Measurements from ENCODE around the gene HYCC2. TPM values are rescaled to one million over a fixed set of nuclear protein-coding genes. Genes with fewer than 3 reads are reported as not detected.

The HYCC2 gene
- total RNA-seq, 1 experiment from 2014 or later: 13.3 TPM

DNA sequence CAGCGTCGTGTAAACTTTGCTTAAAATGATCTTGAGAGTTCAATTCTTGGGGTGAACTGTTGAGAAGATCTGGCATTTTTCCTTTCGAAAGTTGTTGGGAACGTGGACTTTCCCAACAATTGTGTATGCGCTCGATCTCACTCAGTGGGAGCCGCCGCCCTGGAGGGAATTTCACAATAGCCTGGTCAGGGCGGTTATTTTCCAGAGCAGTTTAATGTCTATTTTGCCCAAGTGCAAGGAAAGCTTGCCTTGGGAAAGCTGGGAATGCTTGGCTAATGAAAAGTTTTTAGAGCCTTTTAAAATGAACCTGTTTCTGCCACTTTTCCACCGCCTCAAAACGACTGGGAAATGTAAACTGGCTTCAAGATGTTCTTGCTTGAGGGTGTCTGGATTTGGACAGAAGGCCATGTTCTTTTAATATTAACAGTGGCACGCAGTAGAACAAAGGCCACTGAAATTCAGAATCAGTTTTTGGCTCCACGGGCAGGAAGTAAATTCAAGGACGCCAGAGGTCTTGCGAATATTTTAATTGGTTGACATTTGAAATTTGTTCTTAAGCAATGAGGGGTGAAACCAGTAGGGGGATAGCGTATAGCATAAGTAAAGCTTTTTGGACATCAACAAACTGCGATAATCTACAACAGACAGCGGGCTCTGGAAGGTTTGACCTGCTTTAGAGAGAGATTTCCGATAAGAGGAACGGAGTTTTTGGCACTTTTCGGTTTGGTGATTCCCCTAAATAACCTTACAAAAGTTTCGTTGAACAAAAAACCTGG lies 45.7 kb upstream of the HYCC2 start:
- peak overlapping the region; percentile 29 for H3K18ac ChIP-seq (ENCODE audit: insufficient read length, low read depth, low read length)
- H2BK15ac ChIP-seq (ENCODE audit: low read depth, low read length): no peak overlapping the region
- peak overlapping the region; percentile 22; the same call in 1 of the 2 replicates for H3K14ac ChIP-seq (ENCODE audit: insufficient read depth, low read length)
- no peaks in the 10 kb centered on the region for H4K20me1 ChIP-seq (ENCODE audit: control insufficient read depth, insufficient read depth, insufficient read length)
- no peaks in the 10 kb centered on the region for H3K27me3 Mint-ChIP-seq (ENCODE audit: low read depth)
- H3K4me1 ChIP-seq (ENCODE audit: insufficient read depth, low read length): no peaks in the 10 kb centered on the region
- H3K4me3 Mint-ChIP-seq: peak overlapping the region; percentile 73 to 74
- H4K5ac ChIP-seq (ENCODE audit: insufficient read length, low read depth, low read length): no peak overlapping the region
- peak overlapping the region; percentile 34 for H3K4me2 ChIP-seq (ENCODE audit: insufficient read depth, insufficient read length, low read length)
- no peak overlapping the region for H2BK12ac ChIP-seq (ENCODE audit: insufficient read length, low read depth, low read length)
- H3T11ph ChIP-seq (ENCODE audit: low read length): no peak overlapping the region
- H3K9ac ChIP-seq (ENCODE audit: extremely low read depth, insufficient read length, low read length): no peak overlapping the region
- H3K23ac ChIP-seq (ENCODE audit: insufficient read length, low read depth, low read length): no peak overlapping the region
- H4K91ac ChIP-seq (ENCODE audit: insufficient read length, low read depth, low read length): no peak overlapping the region
- no peak overlapping the region for H3K27ac ChIP-seq (ENCODE audit: insufficient read length, low read depth, low read length)
- no peak overlapping the region for H2BK120ac ChIP-seq (ENCODE audit: low read depth, low read length, poor library complexity, severe bottlenecking)
- H3K9me3 Mint-ChIP-seq: no peaks in the 10 kb centered on the region
- peak overlapping the region; percentile 18 for H2AFZ ChIP-seq (ENCODE audit: low read length)
- peaks cover 14% of the 10 kb centered on the region for H3K23me2 ChIP-seq (ENCODE audit: insufficient read length, low read depth, low read length, poor library complexity, severe bottlenecking)
- no peaks in the 10 kb centered on the region for H3K79me1 ChIP-seq (ENCODE audit: insufficient read depth, low read depth, low read length, poor library complexity, severe bottlenecking)
- H3K4ac ChIP-seq (ENCODE audit: low read depth, low read length): no peak overlapping the region
- H2BK20ac ChIP-seq (ENCODE audit: low read depth, low read length, poor library complexity, severe bottlenecking): no peak overlapping the region
- peaks cover 0 to 4% (median 0%) of the 10 kb centered on the region in 3 experiments; a peak in 1 of 7 replicates for H3K36me3 Mint-ChIP-seq (ENCODE audit: insufficient read depth in 1 of 3, low read depth in 3 of 3)
- peaks cover 15 to 29% of the 10 kb centered on the region in 2 experiments for H3K4me1 Mint-ChIP-seq
- DNase-seq: no peak
- WGBS (ENCODE audit: extremely low coverage, insufficient read length, low lambda C conversion rate): no CpG with 5 or more reads among the region's 22 CpGs
- no peaks in the 10 kb centered on the region for H3K79me2 ChIP-seq (ENCODE audit: insufficient read depth, low read length)
- H3K56ac ChIP-seq (ENCODE audit: insufficient read length, low read depth, low read length): no peak overlapping the region
- no peak overlapping the region for H2BK5ac ChIP-seq (ENCODE audit: insufficient read length, low read length)
- H3K27me3 ChIP-seq (ENCODE audit: insufficient read depth, low read length): no peaks in the 10 kb centered on the region
- H2AK5ac ChIP-seq (ENCODE audit: insufficient read length, low read length): no peak overlapping the region
- H3K9me3 ChIP-seq (ENCODE audit: control insufficient read depth, low read depth, low read length): no peaks in the 10 kb centered on the region
- TF ChIP-seq, protein P1, sequence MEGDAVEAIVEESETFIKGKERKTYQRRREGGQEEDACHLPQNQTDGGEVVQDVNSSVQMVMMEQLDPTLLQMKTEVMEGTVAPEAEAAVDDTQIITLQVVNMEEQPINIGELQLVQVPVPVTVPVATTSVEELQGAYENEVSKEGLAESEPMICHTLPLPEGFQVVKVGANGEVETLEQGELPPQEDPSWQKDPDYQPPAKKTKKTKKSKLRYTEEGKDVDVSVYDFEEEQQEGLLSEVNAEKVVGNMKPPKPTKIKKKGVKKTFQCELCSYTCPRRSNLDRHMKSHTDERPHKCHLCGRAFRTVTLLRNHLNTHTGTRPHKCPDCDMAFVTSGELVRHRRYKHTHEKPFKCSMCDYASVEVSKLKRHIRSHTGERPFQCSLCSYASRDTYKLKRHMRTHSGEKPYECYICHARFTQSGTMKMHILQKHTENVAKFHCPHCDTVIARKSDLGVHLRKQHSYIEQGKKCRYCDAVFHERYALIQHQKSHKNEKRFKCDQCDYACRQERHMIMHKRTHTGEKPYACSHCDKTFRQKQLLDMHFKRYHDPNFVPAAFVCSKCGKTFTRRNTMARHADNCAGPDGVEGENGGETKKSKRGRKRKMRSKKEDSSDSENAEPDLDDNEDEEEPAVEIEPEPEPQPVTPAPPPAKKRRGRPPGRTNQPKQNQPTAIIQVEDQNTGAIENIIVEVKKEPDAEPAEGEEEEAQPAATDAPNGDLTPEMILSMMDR (conservative IDR thresholded peaks at IDR 0.05): peak; percentile 27; the same call in 1 of the 3 replicates
- no peak overlapping the region for H4K8ac ChIP-seq (replicated peaks; ENCODE audit: insufficient read length, low read depth, low read length)
- H3K27ac Mint-ChIP-seq: peak overlapping the region in 2 of 3 experiments; percentile 61 to 91; a peak in 3 of 7 replicates
